GM21717 (cell line): Measurements from ENCODE around the gene PIK3CA.

Source experiments
- ATAC-seq: cut with Tn5 transposase; IDR thresholded peaks from one replicate; pipeline ENCODE4 v1.9.1; 2021; ENCODE audit warnings: mild to moderate bottlenecking, moderate library complexity; ENCODE audit not compliant: unreplicated experiment

The PIK3CA gene

GRCh38 chr3:179156775-179157174, 8.6 kb downstream of the PIK3CA start:
- ATAC-seq, result no peak

- ATAC-seq, result peak; percentile 74
These were observed 10.3 kb downstream of the PIK3CA start for GRCh38 chr3:179158336-179159039.

GRCh38 chr3:179163503-179163902, 15.3 kb downstream of the PIK3CA start:
- ATAC-seq, result no peak

- ATAC-seq, result no peak
These were observed 16.7 kb downstream of the PIK3CA start for GRCh38 chr3:179164857-179165256.

GRCh38 chr3:179166561-179167201, 18.5 kb downstream of the PIK3CA start:
- ATAC-seq, result no peak

- ATAC-seq, result no peak
These were observed 20.8 kb downstream of the PIK3CA start for GRCh38 chr3:179168918-179169317.

GRCh38 chr3:179172546-179172945, 24.4 kb downstream of the PIK3CA start:
- no peak for ATAC-seq

GRCh38 chr3:179174316-179174715, 26.2 kb downstream of the PIK3CA start:
- ATAC-seq, result peak; percentile 72

- no peak for ATAC-seq
These were observed 26.7 kb downstream of the PIK3CA start for GRCh38 chr3:179174898-179175297.

- ATAC-seq, result no peak
These were observed 27.2 kb downstream of the PIK3CA start for GRCh38 chr3:179175358-179175757.

- ATAC-seq, result no peak
These were observed 29.5 kb downstream of the PIK3CA start for GRCh38 chr3:179177611-179178010.

- no peak for ATAC-seq
These were observed 31.1 kb downstream of the PIK3CA start for GRCh38 chr3:179179256-179179655.

- no peak for ATAC-seq
These were observed 32.0 kb downstream of the PIK3CA start for GRCh38 chr3:179179979-179180759.

- ATAC-seq, result peak; percentile 76
These were observed 32.9 kb downstream of the PIK3CA start for GRCh38 chr3:179181021-179181472.

- no peak for ATAC-seq
These were observed 33.9 kb downstream of the PIK3CA start for GRCh38 chr3:179181993-179182551.

- ATAC-seq, result no peak
These were observed 34.7 kb downstream of the PIK3CA start for GRCh38 chr3:179182902-179183301.

- ATAC-seq, result no peak
These were observed 36.7 kb downstream of the PIK3CA start for GRCh38 chr3:179184826-179185225.

GRCh38 chr3:179186426-179186825, 38.3 kb downstream of the PIK3CA start:
- no peak for ATAC-seq

- ATAC-seq, result no peak
These were observed 41.6 kb downstream of the PIK3CA start for GRCh38 chr3:179189759-179190158.

GRCh38 chr3:179190581-179190980, 42.4 kb downstream of the PIK3CA start:
- no peak for ATAC-seq

GRCh38 chr3:179192542-179192941, 44.4 kb downstream of the PIK3CA start:
- no peak for ATAC-seq
